Amniotic stem cell (primary cell): ENCODE data around the gene PTBP1.

ENCODE experiments used
- DNase-seq: peaks from one replicate; lab custom pipeline; 2025; lab: John Stamatoyannopoulos, UW

The PTBP1 gene

GRCh38 chr19:854549-854948 is 57.3 kb downstream of the PTBP1 start:
- no peak for DNase-seq

GRCh38 chr19:855142-855541 is 57.9 kb downstream of the PTBP1 start:
- DNase-seq: no peak

GRCh38 chr19:855566-856120 is 58.4 kb downstream of the PTBP1 start:
- DNase-seq: no peak

- DNase-seq: no peak
These were observed 61.0 kb downstream of the PTBP1 start for GRCh38 chr19:858284-858683.

GRCh38 chr19:858868-859843 is 61.9 kb downstream of the PTBP1 start, which contains the start of gene CFD:
TSS of gene CFD (plus strand) at chr19:859664. CDS start at chr19:859690, 26 bp downstream.
- DNase-seq: no peak

- no peak for DNase-seq
These were observed 64.0 kb downstream of the PTBP1 start for GRCh38 chr19:861141-861755.
